Measurements from ENCODE around the gene NEDD8.

NEDD8 gene

DNA sequence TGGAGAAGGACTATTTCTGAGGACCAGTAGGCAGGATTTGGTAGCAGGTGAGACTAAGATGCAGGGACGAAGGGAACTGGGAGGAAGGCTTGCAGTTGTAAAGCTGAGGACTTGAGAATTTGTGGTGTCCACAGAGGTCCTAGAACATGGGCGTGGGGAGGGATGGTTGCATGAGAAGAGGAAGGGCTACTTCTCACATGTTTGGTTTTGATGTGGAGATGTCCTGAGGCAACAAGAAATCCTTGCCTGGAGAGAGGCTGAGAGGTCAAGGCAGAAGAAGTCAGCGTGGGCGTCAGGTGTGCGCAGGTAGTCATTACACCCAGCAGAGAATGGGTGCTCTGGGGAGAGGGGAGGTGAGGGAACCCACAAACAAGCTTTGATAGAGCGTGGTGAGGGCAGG lies 44.9 kb upstream of the NEDD8 start:
- Histone ChIP-seq H4K20me1 (ENCODE audit: low read depth, low read length) (no peaks in the 10 kb centered on the region), H3K4me3 (ENCODE audit: insufficient read depth, low read length, poor library complexity, severe bottlenecking) (no peak overlapping the region), H3K9ac (ENCODE audit: low read length) (no peak overlapping the region), H3K9me2 (replicated peaks; ENCODE audit: insufficient read depth, low read length) (no peaks in the 10 kb centered on the region), H3K79me2 (ENCODE audit: insufficient read depth, low read length) (0 out of 2 replicates have a peak, but pooled peaks cover 2% of the 10 kb centered on the region), H3K27me3 (ENCODE audit: low read length) (no peaks in the 10 kb centered on the region), H3K36me3 (ENCODE audit: low read length) (no peaks in the 10 kb centered on the region), H2AFZ (ENCODE audit: low read depth, low read length, severe bottlenecking) (no peak overlapping the region), H3F3A (ENCODE audit: insufficient read depth) (peaks cover 8% of the 10 kb centered on the region), H3K27ac (ENCODE audit: low read depth, low read length) (no peak overlapping the region), H3K9me3 (ENCODE audit: insufficient read depth, low read length) (no peaks in the 10 kb centered on the region), H3K4me2 (ENCODE audit: low read depth, low read length, poor library complexity, severe bottlenecking) (no peak overlapping the region)
- no peak for TF ChIP-seq EZH2phosphoT487 (conservative IDR thresholded peaks at IDR 0.05; ENCODE audit: low read length)
- TF ChIP-seq, protein P1, sequence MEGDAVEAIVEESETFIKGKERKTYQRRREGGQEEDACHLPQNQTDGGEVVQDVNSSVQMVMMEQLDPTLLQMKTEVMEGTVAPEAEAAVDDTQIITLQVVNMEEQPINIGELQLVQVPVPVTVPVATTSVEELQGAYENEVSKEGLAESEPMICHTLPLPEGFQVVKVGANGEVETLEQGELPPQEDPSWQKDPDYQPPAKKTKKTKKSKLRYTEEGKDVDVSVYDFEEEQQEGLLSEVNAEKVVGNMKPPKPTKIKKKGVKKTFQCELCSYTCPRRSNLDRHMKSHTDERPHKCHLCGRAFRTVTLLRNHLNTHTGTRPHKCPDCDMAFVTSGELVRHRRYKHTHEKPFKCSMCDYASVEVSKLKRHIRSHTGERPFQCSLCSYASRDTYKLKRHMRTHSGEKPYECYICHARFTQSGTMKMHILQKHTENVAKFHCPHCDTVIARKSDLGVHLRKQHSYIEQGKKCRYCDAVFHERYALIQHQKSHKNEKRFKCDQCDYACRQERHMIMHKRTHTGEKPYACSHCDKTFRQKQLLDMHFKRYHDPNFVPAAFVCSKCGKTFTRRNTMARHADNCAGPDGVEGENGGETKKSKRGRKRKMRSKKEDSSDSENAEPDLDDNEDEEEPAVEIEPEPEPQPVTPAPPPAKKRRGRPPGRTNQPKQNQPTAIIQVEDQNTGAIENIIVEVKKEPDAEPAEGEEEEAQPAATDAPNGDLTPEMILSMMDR (IDR thresholded peaks at IDR 0.05; ENCODE audit: insufficient read depth, low read length, poor library complexity, severe bottlenecking): no peak

DNA sequence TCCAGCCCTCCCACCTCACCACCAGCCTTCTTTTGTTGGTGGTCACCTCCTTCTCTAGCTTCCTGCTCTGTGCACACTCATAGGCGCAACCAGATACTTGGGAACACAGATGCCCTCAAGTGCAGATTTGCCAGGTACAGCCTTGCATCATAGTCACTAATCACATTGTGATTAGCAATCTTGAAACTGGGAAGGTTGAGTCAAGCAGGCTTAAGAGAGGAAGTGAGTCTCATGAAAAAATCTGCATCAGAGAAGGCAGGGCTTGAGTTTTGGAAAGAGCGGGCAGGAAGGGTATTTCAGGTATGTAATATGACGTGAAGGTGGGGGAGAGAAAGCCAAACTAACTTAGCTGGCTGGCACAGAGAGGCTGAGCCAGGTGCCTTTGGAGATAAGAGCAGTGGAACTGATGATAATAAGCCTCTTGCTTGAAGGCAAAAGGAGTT lies 42.0 kb upstream of the NEDD8 start:
- Histone ChIP-seq H4K20me1 (ENCODE audit: low read depth, low read length) (no peaks in the 10 kb centered on the region), H3F3A (ENCODE audit: insufficient read depth) (peaks cover 11% of the 10 kb centered on the region), H3K9me2 (replicated peaks; ENCODE audit: insufficient read depth, low read length) (no peaks in the 10 kb centered on the region), H3K27me3 (ENCODE audit: low read length) (no peaks in the 10 kb centered on the region), H2AFZ (ENCODE audit: low read depth, low read length, severe bottlenecking) (no peak overlapping the region), H3K4me2 (ENCODE audit: low read depth, low read length, poor library complexity, severe bottlenecking) (no peak overlapping the region), H3K9ac (ENCODE audit: low read length) (0 out of 2 replicates have a peak overlapping the region, but pooled peaks have one; percentile 6), H3K79me2 (ENCODE audit: insufficient read depth, low read length) (0 out of 2 replicates have a peak, but pooled peaks cover 2% of the 10 kb centered on the region), H3K36me3 (ENCODE audit: low read length) (no peaks in the 10 kb centered on the region), H3K4me3 (ENCODE audit: insufficient read depth, low read length, poor library complexity, severe bottlenecking) (no peak overlapping the region), H3K9me3 (ENCODE audit: insufficient read depth, low read length) (no peaks in the 10 kb centered on the region), H3K27ac (ENCODE audit: low read depth, low read length) (0 out of 2 replicates have a peak overlapping the region, but pooled peaks have one; percentile 5)
- no peak for TF ChIP-seq EZH2phosphoT487 (conservative IDR thresholded peaks at IDR 0.05; ENCODE audit: low read length)

DNA sequence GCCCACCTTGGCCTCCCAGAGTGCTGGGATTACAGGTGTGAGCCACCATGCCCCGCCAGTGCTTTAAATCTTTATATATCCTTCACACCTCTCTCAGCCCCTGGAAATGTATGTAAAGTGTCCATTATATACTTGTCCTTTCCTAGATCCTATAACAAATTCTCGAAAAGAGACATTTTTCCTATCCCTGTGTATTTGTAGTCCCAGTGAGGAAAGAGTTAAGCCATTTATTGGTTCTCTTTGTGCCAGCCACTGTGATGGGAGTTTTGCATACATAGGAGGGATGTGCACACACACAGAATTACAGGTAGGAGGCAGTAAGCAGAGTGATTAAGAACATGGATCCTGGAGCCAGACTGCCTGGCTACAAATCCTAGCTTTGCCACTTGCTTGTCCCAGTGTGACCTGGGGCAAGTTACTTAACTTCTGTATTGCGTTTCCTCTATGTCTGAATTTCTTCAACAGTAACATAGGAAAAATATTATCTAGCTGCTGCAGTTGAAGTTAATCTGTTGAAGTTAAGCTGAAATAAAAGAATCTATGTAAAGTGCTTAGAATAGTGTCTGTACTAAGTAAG lies 41.3 kb upstream of the NEDD8 start:
- Histone ChIP-seq H3K27me3 (ENCODE audit: low read length) (no peaks in the 10 kb centered on the region), H3K36me3 (ENCODE audit: low read length) (no peaks in the 10 kb centered on the region), H2AFZ (ENCODE audit: low read depth, low read length, severe bottlenecking) (no peak overlapping the region), H3K9ac (ENCODE audit: low read length) (0 out of 2 replicates have a peak overlapping the region, but pooled peaks have one; percentile 6), H3K9me3 (ENCODE audit: insufficient read depth, low read length) (no peaks in the 10 kb centered on the region), H3K4me2 (ENCODE audit: low read depth, low read length, poor library complexity, severe bottlenecking) (no peak overlapping the region), H4K20me1 (ENCODE audit: low read depth, low read length) (no peaks in the 10 kb centered on the region), H3K9me2 (replicated peaks; ENCODE audit: insufficient read depth, low read length) (no peaks in the 10 kb centered on the region), H3K27ac (ENCODE audit: low read depth, low read length) (0 out of 2 replicates have a peak overlapping the region, but pooled peaks have one; percentile 5), H3K79me2 (ENCODE audit: insufficient read depth, low read length) (0 out of 2 replicates have a peak, but pooled peaks cover 2% of the 10 kb centered on the region), H3F3A (ENCODE audit: insufficient read depth) (peaks cover 11% of the 10 kb centered on the region), H3K4me3 (ENCODE audit: insufficient read depth, low read length, poor library complexity, severe bottlenecking) (no peak overlapping the region)
- no peak for TF ChIP-seq EZH2phosphoT487 (conservative IDR thresholded peaks at IDR 0.05; ENCODE audit: low read length)
- TF ChIP-seq, protein P1 (IDR thresholded peaks at IDR 0.05; ENCODE audit: insufficient read depth, low read length, poor library complexity, severe bottlenecking): no peak

DNA sequence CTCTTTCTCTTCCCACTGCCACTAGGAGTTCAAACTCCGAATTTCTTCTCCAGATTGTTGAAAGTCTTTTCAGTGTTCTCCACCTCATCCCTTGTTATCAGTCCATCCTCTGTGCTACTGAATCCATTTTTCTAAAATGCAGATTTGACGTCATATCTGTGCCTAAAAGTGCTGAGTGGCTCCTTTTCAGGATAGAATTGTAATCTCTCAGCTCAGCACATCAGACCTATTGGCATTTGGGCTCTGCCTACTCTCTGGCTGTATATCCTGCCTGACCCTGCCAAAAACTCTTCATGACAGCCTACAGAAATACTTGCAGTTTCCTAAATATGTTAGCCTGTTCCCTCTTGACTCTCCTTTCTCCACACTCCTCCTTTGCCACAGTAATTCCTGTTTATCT lies 40.3 kb upstream of the NEDD8 start:
- Histone ChIP-seq H3K4me2 (ENCODE audit: low read depth, low read length, poor library complexity, severe bottlenecking) (peak overlapping the region; percentile 66), H3K9ac (ENCODE audit: low read length) (peak overlapping the region; percentile 77; the same call in 1 of the 2 replicates)

More for the DNA sequence above, 40.3 kb upstream of the NEDD8 start:
- Histone ChIP-seq H3K27ac (ENCODE audit: low read depth, low read length) (no peak overlapping the region), H3K79me2 (ENCODE audit: insufficient read depth, low read length) (0 out of 2 replicates have a peak, but pooled peaks cover 2% of the 10 kb centered on the region), H3F3A (ENCODE audit: insufficient read depth) (peaks cover 11% of the 10 kb centered on the region), H4K20me1 (ENCODE audit: low read depth, low read length) (no peaks in the 10 kb centered on the region), H2AFZ (ENCODE audit: low read depth, low read length, severe bottlenecking) (no peak overlapping the region), H3K9me2 (replicated peaks; ENCODE audit: insufficient read depth, low read length) (no peaks in the 10 kb centered on the region), H3K36me3 (ENCODE audit: low read length) (no peaks in the 10 kb centered on the region), H3K27me3 (ENCODE audit: low read length) (no peaks in the 10 kb centered on the region), H3K4me3 (ENCODE audit: insufficient read depth, low read length, poor library complexity, severe bottlenecking) (no peak overlapping the region), H3K9me3 (ENCODE audit: insufficient read depth, low read length) (no peaks in the 10 kb centered on the region)
- TF ChIP-seq, protein P1 (IDR thresholded peaks at IDR 0.05; ENCODE audit: insufficient read depth, low read length, poor library complexity, severe bottlenecking): no peak
- no peak for TF ChIP-seq EZH2phosphoT487 (conservative IDR thresholded peaks at IDR 0.05; ENCODE audit: low read length)

Measured in SU-DHL-6 (cell line).